Measurements from ENCODE around the gene DGCR2.
"Not testable (repeated sequence)": the region's sequence is repeated elsewhere in the genome, so short reads cannot be mapped to it uniquely, and the experiment has no call there.

Gene DGCR2

DNA sequence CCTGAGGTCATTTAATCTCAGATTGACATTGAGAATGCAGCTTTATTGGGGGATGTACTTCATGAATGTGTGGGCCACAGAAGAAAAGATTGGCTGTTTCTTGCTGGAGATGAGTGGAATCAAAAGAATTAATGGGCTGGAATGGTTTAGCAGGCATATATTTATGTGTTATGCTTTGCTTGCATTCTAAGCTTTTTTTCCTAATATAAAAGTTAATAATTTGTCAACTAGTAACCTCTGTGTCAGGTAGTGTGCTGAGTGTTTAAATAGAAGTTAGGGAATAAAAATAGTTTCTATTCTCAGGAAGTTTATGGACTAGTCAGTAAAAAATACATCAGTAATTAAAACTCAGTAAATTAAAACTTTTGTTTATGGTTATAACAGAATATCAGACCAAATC lies 118.7 kb downstream of the DGCR2 start:
- 0 out of 2 replicates have a peak, but pooled peaks cover 10% of the 10 kb centered on the region for H3K27me3 ChIP-seq (replicated peaks; ENCODE audit: insufficient read depth, low read length)
- no peaks in the 10 kb centered on the region for H3F3A ChIP-seq (ENCODE audit: insufficient read depth, low read length)
- no peaks in the 10 kb centered on the region for H3K36me3 ChIP-seq (replicated peaks; ENCODE audit: insufficient read depth, low read length)
- H3K4me2 ChIP-seq (ENCODE audit: low read depth, low read length), result no peak overlapping the region
- H2AFZ ChIP-seq (ENCODE audit: low read length), result no peak overlapping the region
- no peaks in the 10 kb centered on the region for H4K20me1 ChIP-seq (ENCODE audit: insufficient read depth, low read length)
- DNase-seq, result no peak
- no peak overlapping the region for H3K4me3 ChIP-seq (ENCODE audit: low read length)
- H3K27ac ChIP-seq (ENCODE audit: low read length), result no peak overlapping the region
- H3K4me1 ChIP-seq (ENCODE audit: low read length), result no peaks in the 10 kb centered on the region
- no peaks in the 10 kb centered on the region for H3K9me3 ChIP-seq (replicated peaks; ENCODE audit: insufficient read depth, low read length)
- H3K9ac ChIP-seq (ENCODE audit: low read length), result no peak overlapping the region
- no peaks in the 10 kb centered on the region for H3K79me2 ChIP-seq (ENCODE audit: low read length)
- H3K9me2 ChIP-seq (replicated peaks; ENCODE audit: insufficient read depth, low read length), result no peaks in the 10 kb centered on the region
- TF ChIP-seq EZH2 (optimal IDR thresholded peaks at IDR 0.05; ENCODE audit: low read depth, low read length) (no peak), EZH2phosphoT487 (IDR thresholded peaks at IDR 0.05; ENCODE audit: low read length) (no peak)
- TF ChIP-seq, protein P1, sequence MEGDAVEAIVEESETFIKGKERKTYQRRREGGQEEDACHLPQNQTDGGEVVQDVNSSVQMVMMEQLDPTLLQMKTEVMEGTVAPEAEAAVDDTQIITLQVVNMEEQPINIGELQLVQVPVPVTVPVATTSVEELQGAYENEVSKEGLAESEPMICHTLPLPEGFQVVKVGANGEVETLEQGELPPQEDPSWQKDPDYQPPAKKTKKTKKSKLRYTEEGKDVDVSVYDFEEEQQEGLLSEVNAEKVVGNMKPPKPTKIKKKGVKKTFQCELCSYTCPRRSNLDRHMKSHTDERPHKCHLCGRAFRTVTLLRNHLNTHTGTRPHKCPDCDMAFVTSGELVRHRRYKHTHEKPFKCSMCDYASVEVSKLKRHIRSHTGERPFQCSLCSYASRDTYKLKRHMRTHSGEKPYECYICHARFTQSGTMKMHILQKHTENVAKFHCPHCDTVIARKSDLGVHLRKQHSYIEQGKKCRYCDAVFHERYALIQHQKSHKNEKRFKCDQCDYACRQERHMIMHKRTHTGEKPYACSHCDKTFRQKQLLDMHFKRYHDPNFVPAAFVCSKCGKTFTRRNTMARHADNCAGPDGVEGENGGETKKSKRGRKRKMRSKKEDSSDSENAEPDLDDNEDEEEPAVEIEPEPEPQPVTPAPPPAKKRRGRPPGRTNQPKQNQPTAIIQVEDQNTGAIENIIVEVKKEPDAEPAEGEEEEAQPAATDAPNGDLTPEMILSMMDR (IDR thresholded peaks at IDR 0.05; ENCODE audit: low read length), result no peak

DNA sequence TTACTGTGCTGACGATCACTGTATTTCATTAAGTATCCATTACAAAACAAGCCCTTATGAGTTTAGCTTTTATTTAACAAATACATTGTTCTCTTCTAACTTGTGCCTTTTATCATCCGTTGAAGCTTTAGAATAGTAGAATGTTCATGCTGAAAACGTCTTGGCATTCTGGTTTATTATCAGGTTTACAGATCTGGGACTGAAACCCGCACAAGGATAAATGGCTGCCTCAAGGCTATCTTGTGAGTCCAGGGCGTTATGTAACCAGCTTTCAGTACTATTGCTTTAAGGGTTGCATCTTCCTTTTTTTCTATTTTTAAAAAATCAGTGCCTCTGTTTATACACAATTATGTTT lies 119.6 kb downstream of the DGCR2 start:
- H4K20me1 ChIP-seq (ENCODE audit: insufficient read depth, low read length), result no peaks in the 10 kb centered on the region
- 0 out of 2 replicates have a peak, but pooled peaks cover 10% of the 10 kb centered on the region for H3K27me3 ChIP-seq (replicated peaks; ENCODE audit: insufficient read depth, low read length)
- no peak overlapping the region for H3K9ac ChIP-seq (ENCODE audit: low read length)
- no peaks in the 10 kb centered on the region for H3F3A ChIP-seq (ENCODE audit: insufficient read depth, low read length)
- no peak overlapping the region for H3K4me3 ChIP-seq (ENCODE audit: low read length)
- no peaks in the 10 kb centered on the region for H3K79me2 ChIP-seq (ENCODE audit: low read length)
- H3K4me1 ChIP-seq (ENCODE audit: low read length), result no peaks in the 10 kb centered on the region
- no peak overlapping the region for H2AFZ ChIP-seq (ENCODE audit: low read length)
- DNase-seq, result no peak
- H3K9me3 ChIP-seq (replicated peaks; ENCODE audit: insufficient read depth, low read length), result no peaks in the 10 kb centered on the region
- TF ChIP-seq EZH2phosphoT487 (IDR thresholded peaks at IDR 0.05; ENCODE audit: low read length) (no peak), EZH2 (optimal IDR thresholded peaks at IDR 0.05; ENCODE audit: low read depth, low read length) (no peak)
- TF ChIP-seq, protein P1 (IDR thresholded peaks at IDR 0.05; ENCODE audit: low read length), result no peak
- H3K4me2 ChIP-seq (ENCODE audit: low read depth, low read length), result no peak overlapping the region
- H3K9me2 ChIP-seq (replicated peaks; ENCODE audit: insufficient read depth, low read length), result no peaks in the 10 kb centered on the region
- H3K27ac ChIP-seq (ENCODE audit: low read length), result no peak overlapping the region
- H3K36me3 ChIP-seq (replicated peaks; ENCODE audit: insufficient read depth, low read length), result no peaks in the 10 kb centered on the region

DNA sequence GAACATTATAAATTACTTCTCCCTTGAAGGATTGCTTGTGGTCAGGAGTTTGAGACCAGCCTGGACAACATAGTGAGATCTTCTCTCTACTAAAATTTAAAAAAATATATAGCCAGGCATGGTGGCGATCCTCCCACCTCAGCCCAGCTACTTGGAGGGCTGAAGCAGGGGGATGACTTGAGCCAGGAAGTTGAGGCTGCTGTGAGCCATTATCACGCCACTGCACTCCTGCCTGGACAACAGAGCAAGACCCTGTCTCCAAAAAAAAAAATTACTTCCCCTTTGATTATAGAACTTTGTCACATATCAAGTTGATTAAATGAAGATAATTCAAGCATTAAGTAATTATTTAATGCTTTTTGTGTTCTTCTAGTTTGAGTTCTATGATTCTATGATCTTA lies 121.0 kb downstream of the DGCR2 start:
- Histone ChIP-seq H3K79me2 (ENCODE audit: low read length) (no peaks in the 10 kb centered on the region), H3K36me3 (replicated peaks; ENCODE audit: insufficient read depth, low read length) (no peaks in the 10 kb centered on the region), H3K9me3 (replicated peaks; ENCODE audit: insufficient read depth, low read length) (no peaks in the 10 kb centered on the region), H2AFZ (ENCODE audit: low read length) (no peak overlapping the region), H3K9me2 (replicated peaks; ENCODE audit: insufficient read depth, low read length) (no peaks in the 10 kb centered on the region), H3K4me1 (ENCODE audit: low read length) (no peaks in the 10 kb centered on the region), H3K27ac (ENCODE audit: low read length) (no peak overlapping the region), H4K20me1 (ENCODE audit: insufficient read depth, low read length) (no peaks in the 10 kb centered on the region), H3K9ac (ENCODE audit: low read length) (no peak overlapping the region), H3K4me3 (ENCODE audit: low read length) (no peak overlapping the region), H3F3A (ENCODE audit: insufficient read depth, low read length) (no peaks in the 10 kb centered on the region), H3K4me2 (ENCODE audit: low read depth, low read length) (no peak overlapping the region), H3K27me3 (replicated peaks; ENCODE audit: insufficient read depth, low read length) (0 out of 2 replicates have a peak, but pooled peaks cover 10% of the 10 kb centered on the region)
- TF ChIP-seq EZH2 (optimal IDR thresholded peaks at IDR 0.05; ENCODE audit: low read depth, low read length) (no peak), EZH2phosphoT487 (IDR thresholded peaks at IDR 0.05; ENCODE audit: low read length) (no peak)
- TF ChIP-seq, protein P1 (IDR thresholded peaks at IDR 0.05; ENCODE audit: low read length), result no peak
- no peak for DNase-seq

DNA sequence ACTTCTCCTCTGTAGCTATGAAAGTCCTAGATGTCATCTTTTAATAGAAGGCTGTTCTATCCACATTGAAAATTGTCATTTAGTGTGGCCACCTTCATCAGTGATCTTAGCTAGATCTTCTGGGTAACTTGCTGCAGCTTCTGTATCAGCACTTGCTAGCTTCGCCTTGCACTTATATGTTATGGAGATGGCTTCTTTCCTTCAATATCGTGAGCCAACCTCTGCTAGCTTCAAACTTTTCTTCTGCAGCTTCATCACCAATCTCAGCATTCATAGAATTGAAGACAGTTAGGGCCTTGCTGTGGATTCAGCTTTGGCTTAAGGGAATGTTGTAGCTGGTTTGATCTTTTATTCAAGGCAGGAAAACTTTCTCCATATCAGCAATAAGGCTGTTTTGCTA lies 122.1 kb downstream of the DGCR2 start:
- H3K27me3 ChIP-seq (replicated peaks; ENCODE audit: insufficient read depth, low read length), result not testable (repeated sequence)

More for the DNA sequence above, 122.1 kb downstream of the DGCR2 start:
- not testable (repeated sequence) for H3K9ac ChIP-seq (ENCODE audit: low read length); H3K9me2 ChIP-seq (replicated peaks; ENCODE audit: insufficient read depth, low read length); H3K4me2 ChIP-seq (ENCODE audit: low read depth, low read length); H3K36me3 ChIP-seq (replicated peaks; ENCODE audit: insufficient read depth, low read length); H3K9me3 ChIP-seq (replicated peaks; ENCODE audit: insufficient read depth, low read length); H4K20me1 ChIP-seq (ENCODE audit: insufficient read depth, low read length); H2AFZ ChIP-seq (ENCODE audit: low read length); H3K27ac ChIP-seq (ENCODE audit: low read length); H3K4me1 ChIP-seq (ENCODE audit: low read length); DNase-seq; H3F3A ChIP-seq (ENCODE audit: insufficient read depth, low read length); H3K79me2 ChIP-seq (ENCODE audit: low read length); H3K4me3 ChIP-seq (ENCODE audit: low read length)
